Activated CD4-positive, alpha-beta T cell treated with anti-CD3 and anti-CD28 coated beads for 36 hours (primary cell): ENCODE results near the gene SMG1. TPM values are rescaled to one million over a fixed set of nuclear protein-coding genes. Genes with fewer than 3 reads are reported as not detected.
A peak's percentile ranks its signal among the peaks of the same experiment; 100 is the strongest.
"Not testable (repeated sequence)": the region's sequence is repeated elsewhere in the genome, so short reads cannot be mapped to it uniquely, and the experiment has no call there.

Experiments
- ATAC-seq: fragments of 200-7000 bp; cut with Tn5 transposase; one replicate; pipeline ENCODE4 v1.10.0; 2021; ENCODE audit warnings: mild to moderate bottlenecking, moderate library complexity
- CTCF ChIA-PET: fragments of 350-600 bp; sonication (Branson Sonifier 250); formaldehyde crosslinking; loops from one replicate; lab custom pipeline; 2021; ENCODE audit warnings: antibody characterized with exemption; lab: Charles Lee
- POLR2A ChIA-PET: fragments of 350-600 bp; sonication (Branson Sonifier 250); formaldehyde crosslinking; loops from one replicate; lab custom pipeline; 2021; ENCODE audit warnings: antibody characterized with exemption, inconsistent platforms; lab: Charles Lee
- DNase-seq: peaks from one replicate; pipeline ENCODE4 v3.0.0-alpha.2; 2020
- H3K27ac Mint-ChIP-seq: one replicate; pipeline ENCODE4 v1.8.0; 2021; ENCODE audit warnings: mixed read lengths
- H3K27me3 Mint-ChIP-seq: one replicate; pipeline ENCODE4 v1.8.0; 2021; ENCODE audit warnings: mixed read lengths
- H3K36me3 Mint-ChIP-seq: one replicate; pipeline ENCODE4 v1.8.0; 2021; ENCODE audit warnings: low read depth, mixed read lengths
- H3K4me1 Mint-ChIP-seq: one replicate; pipeline ENCODE4 v1.8.0; 2021; ENCODE audit warnings: mixed read lengths
- H3K4me3 Mint-ChIP-seq: one replicate; pipeline ENCODE4 v1.8.0; 2021; ENCODE audit warnings: mild to moderate bottlenecking, moderate library complexity, mixed read lengths
- H3K9me3 Mint-ChIP-seq: one replicate; pipeline ENCODE4 v1.8.0; 2021; ENCODE audit warnings: low read depth, mixed read lengths
- intact Hi-C, 2 experiments: fragments of 100-400 bp; cut with DNase I in 1 of 2; cut with micrococcal nuclease in 1 of 2; formaldehyde crosslinking; loops; one replicate each; pipeline versions ENCODE4 v1.14.2 to v1.15.1; 2022 to 2024; cut with DNase I, micrococcal nuclease
- total RNA-seq, 2 experiments: library from RNA; stranded (reverse); gene quantifications; one replicate each; pipeline ENCODE4 v1.2.3, GENCODE V29; 2021

SMG1 gene
- total RNA-seq, 2 experiments from 2014 or later: 82.2 to 101 TPM

DNA sequence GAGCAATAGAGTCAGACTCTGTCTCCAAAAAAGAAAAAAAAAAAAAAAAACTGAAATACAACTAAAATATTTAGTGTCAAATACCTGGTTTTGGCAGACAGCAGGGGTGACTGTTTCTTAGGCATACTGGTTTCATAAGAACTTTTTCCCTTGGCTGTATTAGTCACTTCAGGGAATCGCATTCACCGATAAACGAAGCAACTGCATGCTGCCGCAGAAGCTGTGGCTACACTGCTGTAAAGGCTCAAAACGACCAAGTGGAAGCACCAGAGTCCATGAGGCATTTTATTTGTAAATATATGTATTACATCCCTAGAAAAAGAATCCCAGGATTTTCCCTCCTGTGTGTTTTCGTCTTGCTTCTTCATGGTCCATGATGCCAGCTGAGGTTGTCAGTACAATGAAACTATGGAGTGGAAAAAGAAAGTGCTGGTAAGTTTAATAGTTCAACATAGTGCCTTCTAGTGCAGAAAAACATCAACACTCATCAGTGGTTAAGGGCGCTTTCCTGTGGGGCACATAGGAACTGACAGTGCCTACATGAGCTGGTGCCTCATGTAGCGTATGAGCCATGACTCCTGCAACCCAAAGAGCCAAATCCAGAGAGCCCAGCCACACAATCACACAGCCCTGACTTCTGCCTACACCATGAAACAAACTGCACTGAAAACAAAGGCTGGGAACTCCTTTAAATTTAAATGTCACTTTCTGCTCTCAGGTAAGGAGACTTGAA, 143.3 kb downstream of the SMG1 start:
- Mint-ChIP-seq H3K4me3 (no peak overlapping the region), H3K36me3 (peaks cover 55% of the 10 kb centered on the region)

GRCh38 chr16:18781232-18781631, 145.0 kb downstream of the SMG1 start:
- DNase-seq, H3K4me3 Mint-ChIP-seq, ATAC-seq, intact Hi-C loops, H3K27ac Mint-ChIP-seq, H3K9me3 Mint-ChIP-seq, POLR2A ChIA-PET, H3K27me3 Mint-ChIP-seq, CTCF ChIA-PET: not testable (repeated sequence)
- peaks cover 40% of the 10 kb centered on the region for H3K36me3 Mint-ChIP-seq
- peaks cover 33% of the 10 kb centered on the region for H3K4me1 Mint-ChIP-seq

More for the DNA sequence above, 143.3 kb downstream of the SMG1 start:
- peak; percentile 54 for ATAC-seq
- CTCF ChIA-PET: interaction anchor here (0.7 to 1.3 kb wide), 2 partner anchors 18 to 187 kb away, joined by 3 to 4 read pairs; partner anchors contain the start of gene ARL6IP1
- Mint-ChIP-seq H3K27me3 (no peaks in the 10 kb centered on the region), H3K27ac (peak overlapping the region; percentile 67), H3K9me3 (no peaks in the 10 kb centered on the region), H3K4me1 (peaks cover 47% of the 10 kb centered on the region)
- POLR2A ChIA-PET: interaction anchor here (1.2 kb wide), 1 partner anchor 18 kb away, joined by 3 read pairs; no protein-coding TSS in a partner anchor
- intact Hi-C loops: no loop called here
- peak; percentile 51 for DNase-seq

DNA sequence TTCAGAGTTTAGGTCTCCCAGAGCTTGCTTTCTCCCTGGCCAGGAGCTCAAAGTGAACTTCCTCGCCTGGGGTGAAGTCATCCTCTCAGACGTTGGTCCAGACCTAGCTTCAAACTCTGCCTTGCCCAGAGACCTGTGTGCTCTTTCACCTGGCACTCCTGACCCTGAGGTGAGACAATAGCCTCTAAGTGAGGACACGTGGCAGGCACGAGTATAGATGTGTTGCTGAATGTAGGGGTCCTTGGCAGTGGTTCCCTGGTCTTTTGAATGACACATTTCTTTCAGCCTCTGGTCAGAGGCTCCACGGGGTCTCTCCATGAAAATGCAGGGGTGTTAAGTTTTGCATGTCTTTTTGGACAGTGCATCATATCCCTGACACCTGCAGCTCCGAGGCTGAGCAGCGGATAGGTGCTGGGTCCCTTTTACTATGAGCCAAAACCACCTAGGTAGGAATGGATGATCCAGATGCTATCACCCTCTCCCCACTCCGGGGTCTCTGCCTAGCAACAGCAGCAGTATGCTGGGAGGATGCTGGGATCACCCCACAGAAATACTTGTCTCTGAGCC, 145.7 kb downstream of the SMG1 start:
- H3K4me3 Mint-ChIP-seq, H3K27ac Mint-ChIP-seq, H3K27me3 Mint-ChIP-seq, intact Hi-C loops, CTCF ChIA-PET, H3K9me3 Mint-ChIP-seq, POLR2A ChIA-PET, ATAC-seq, DNase-seq: not testable (repeated sequence)
- Mint-ChIP-seq H3K36me3 (peaks cover 33% of the 10 kb centered on the region), H3K4me1 (peaks cover 26% of the 10 kb centered on the region)

DNA sequence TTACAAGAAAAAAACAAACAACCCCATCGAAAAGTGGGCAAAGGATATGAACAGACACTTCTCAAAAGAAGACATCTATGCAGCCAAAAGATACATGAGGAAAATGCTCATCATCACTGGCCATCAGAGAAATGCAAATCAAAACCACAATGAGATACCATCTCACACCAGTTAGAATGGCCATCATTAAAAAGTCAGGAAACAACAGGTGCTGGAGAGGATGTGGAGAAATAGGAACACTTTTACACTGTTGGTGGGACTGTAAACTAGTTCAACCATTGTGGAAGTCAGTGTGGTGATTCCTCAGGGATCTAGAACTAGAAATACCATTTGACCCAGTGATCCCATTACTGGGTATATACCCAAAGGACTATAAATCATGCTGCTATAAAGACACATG, 148.5 kb downstream of the SMG1 start:
- DNase-seq, H3K27me3 Mint-ChIP-seq, CTCF ChIA-PET, POLR2A ChIA-PET, H3K4me3 Mint-ChIP-seq, intact Hi-C loops, ATAC-seq, H3K9me3 Mint-ChIP-seq, H3K36me3 Mint-ChIP-seq, H3K27ac Mint-ChIP-seq, H3K4me1 Mint-ChIP-seq: not testable (repeated sequence)

DNA sequence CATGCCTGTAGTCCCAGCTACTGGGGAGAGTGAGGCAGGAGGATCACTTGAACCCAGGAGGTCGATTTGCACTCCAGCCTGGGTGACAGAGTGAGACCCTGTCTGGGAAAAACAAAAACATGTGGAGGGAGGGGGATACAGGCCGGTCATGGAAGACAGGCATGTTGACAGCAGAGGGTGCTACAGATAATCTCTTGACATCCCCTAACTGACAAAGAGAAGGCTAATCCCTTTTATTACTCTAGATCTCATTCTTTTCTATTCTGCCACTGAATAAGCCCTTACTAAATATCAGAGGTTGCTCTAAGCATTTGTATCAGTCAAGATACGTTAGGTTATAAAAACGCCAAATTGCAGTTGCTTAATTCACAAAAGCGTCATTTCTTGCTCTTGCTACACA, 149.9 kb downstream of the SMG1 start:
- DNase-seq, CTCF ChIA-PET, H3K4me3 Mint-ChIP-seq, intact Hi-C loops, ATAC-seq, H3K27me3 Mint-ChIP-seq, H3K4me1 Mint-ChIP-seq, H3K27ac Mint-ChIP-seq, POLR2A ChIA-PET, H3K36me3 Mint-ChIP-seq, H3K9me3 Mint-ChIP-seq: not testable (repeated sequence)

GRCh38 chr16:18774651-18775050, 151.6 kb downstream of the SMG1 start:
- CTCF ChIA-PET, intact Hi-C loops, H3K27me3 Mint-ChIP-seq, H3K27ac Mint-ChIP-seq, H3K4me1 Mint-ChIP-seq, H3K4me3 Mint-ChIP-seq, POLR2A ChIA-PET, H3K36me3 Mint-ChIP-seq, H3K9me3 Mint-ChIP-seq, ATAC-seq, DNase-seq: not testable (repeated sequence)

DNA sequence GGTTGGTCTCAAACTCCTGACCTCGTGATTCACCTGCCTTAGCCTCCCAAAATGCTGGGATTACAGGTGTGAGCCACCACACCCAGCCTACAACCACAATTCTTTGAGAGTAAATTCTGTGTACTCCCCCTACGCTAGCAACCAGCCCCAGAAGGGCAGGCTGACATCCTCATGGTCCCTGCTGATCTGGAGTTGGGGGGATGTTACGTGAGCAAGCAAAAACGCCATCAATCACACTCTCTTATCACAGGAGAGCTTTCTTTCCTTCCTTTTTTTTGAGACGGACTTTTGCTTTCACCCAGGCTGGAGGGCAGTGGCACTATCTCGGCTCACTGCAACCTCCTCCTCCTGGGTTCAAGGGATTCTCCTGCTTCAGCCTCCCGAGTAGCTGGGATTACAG, 154.0 kb downstream of the SMG1 start:
- H3K4me3 Mint-ChIP-seq, POLR2A ChIA-PET, H3K36me3 Mint-ChIP-seq, CTCF ChIA-PET, H3K27me3 Mint-ChIP-seq, H3K9me3 Mint-ChIP-seq, DNase-seq, H3K27ac Mint-ChIP-seq, intact Hi-C loops, ATAC-seq: not testable (repeated sequence)
- H3K4me1 Mint-ChIP-seq: peaks cover 12% of the 10 kb centered on the region

GRCh38 chr16:18770336-18770962, 155.8 kb downstream of the SMG1 start:
- H3K36me3 Mint-ChIP-seq, H3K27me3 Mint-ChIP-seq, H3K27ac Mint-ChIP-seq, H3K9me3 Mint-ChIP-seq, DNase-seq, POLR2A ChIA-PET, CTCF ChIA-PET, H3K4me3 Mint-ChIP-seq: not testable (repeated sequence)
- peak; percentile 68 for ATAC-seq
- intact Hi-C loops: loop anchor here in 1 of 2 experiments (2.0 kb wide), 1 partner anchor 16 kb away; no protein-coding TSS in a partner anchor
- peaks cover 16% of the 10 kb centered on the region for H3K4me1 Mint-ChIP-seq

GRCh38 chr16:18767217-18767616, 159.0 kb downstream of the SMG1 start:
- CTCF ChIA-PET: interaction anchor here (0.8 kb wide), 1 partner anchor 77 kb away, joined by 3 read pairs; no protein-coding TSS in a partner anchor
- H3K27me3 Mint-ChIP-seq, H3K4me3 Mint-ChIP-seq, H3K36me3 Mint-ChIP-seq, POLR2A ChIA-PET, H3K27ac Mint-ChIP-seq, H3K9me3 Mint-ChIP-seq, intact Hi-C loops: not testable (repeated sequence)
- H3K4me1 Mint-ChIP-seq: peaks cover 16% of the 10 kb centered on the region
- DNase-seq (peak; percentile 44), ATAC-seq (peak; percentile 64)

DNA sequence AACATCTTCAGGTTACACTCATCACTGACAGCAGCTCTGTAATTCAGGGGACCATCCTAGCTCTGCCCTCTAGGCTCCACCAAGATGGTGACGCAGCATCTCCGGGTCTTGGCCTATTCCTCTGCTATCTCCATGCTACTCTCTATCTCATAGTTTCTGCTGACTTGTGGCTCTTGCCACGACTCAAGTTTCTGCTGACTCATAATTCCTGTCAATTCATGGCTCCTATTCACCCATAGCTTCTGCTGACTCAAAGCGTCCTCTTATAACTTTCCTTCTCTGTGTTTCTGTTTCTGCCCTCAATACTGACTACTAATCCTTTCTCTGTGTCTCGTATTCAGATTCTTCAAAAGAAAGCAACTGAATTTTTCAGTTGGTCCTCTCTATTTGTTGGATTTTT, 163.5 kb downstream of the SMG1 start:
- H3K36me3 Mint-ChIP-seq, H3K27ac Mint-ChIP-seq, DNase-seq, H3K27me3 Mint-ChIP-seq, H3K4me1 Mint-ChIP-seq, H3K9me3 Mint-ChIP-seq, H3K4me3 Mint-ChIP-seq, CTCF ChIA-PET, POLR2A ChIA-PET, intact Hi-C loops: not testable (repeated sequence)
- peak; percentile 68 for ATAC-seq

DNA sequence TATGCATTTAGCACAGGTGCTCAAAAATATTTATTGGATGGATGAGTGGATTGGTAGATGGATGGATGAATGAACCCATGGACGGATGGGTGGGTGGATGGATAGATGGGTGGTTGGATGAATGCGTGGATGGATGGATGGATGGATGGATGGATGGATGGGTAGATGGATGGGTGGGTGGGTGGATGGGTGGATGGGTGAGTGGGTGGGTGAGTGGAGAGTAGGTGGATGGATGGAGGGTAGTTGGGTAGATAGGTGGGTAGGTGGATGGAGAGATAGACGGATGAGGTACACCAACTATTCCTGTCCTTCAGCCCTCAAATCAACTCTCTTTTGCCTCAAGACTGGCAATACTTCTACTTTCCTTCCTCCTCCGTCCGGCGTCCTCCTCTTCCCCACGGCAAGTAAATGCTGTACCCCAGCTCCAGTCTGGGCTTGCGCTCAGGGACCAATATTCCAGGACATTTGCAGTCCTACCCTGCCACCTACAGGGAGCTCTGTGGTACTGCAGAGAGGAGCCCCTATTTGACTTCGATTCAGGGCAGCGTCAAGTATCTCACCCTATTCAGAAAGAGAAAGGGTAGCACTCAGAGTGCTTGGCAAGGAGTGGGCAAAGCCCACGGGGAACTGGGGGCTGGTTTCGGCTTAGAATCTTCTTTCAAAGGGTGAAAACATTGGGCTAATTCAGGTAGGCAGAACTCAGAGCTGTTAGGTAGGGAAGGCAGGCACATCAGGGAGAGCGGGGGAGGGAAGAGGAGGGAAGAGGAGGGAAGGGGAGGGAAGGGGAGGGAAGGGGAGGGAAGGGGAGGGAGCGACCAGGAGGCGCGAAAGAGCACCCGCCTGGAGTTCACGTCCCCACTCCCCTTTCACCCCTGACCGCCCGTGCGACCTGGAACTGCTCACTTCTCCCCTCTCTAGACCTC, 166.3 kb downstream of the SMG1 start:
- H3K27ac Mint-ChIP-seq, H3K4me3 Mint-ChIP-seq, H3K9me3 Mint-ChIP-seq, H3K27me3 Mint-ChIP-seq, H3K36me3 Mint-ChIP-seq, POLR2A ChIA-PET, intact Hi-C loops, CTCF ChIA-PET: not testable (repeated sequence)
- DNase-seq (peak; percentile 62), ATAC-seq (peak; percentile 70)
- H3K4me1 Mint-ChIP-seq: peaks cover 12% of the 10 kb centered on the region
